ENCODE data around the gene COX7B2.

Gene COX7B2, protein sequence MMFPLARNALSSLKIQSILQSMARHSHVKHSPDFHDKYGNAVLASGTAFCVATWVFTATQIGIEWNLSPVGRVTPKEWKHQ

DNA sequence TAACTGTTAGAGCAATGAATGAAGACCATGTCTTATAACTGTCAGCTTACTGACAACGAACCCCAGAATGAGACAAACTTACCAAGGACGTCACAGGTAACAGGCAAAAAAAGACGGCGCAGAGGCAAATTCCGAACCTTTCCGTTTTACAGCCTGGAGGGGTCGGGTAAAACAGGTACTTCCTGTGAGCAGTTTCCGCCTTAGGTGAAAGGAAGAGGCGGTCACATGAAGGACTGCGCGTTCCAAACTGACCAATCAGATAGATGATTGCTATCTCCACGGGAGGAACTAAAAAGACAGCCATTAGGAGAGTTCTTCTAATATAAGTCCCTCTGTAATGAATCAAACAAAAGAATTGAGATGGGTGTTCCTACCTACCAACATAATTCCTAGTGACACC, at the start of gene COX7B2:
Gene COX7B2, minus strand, starts transcription at position 168 of the 400 bp plus-strand sequence. CDS start 174,053 bp downstream, outside the sequence.
- no peak for DNase-seq

GRCh38 chr4:46956451-46956850, 47.4 kb upstream of the COX7B2 start:
- DNase-seq, result no peak

GRCh38 chr4:46955601-46956000, 46.6 kb upstream of the COX7B2 start:
- DNase-seq, result no peak

DNA sequence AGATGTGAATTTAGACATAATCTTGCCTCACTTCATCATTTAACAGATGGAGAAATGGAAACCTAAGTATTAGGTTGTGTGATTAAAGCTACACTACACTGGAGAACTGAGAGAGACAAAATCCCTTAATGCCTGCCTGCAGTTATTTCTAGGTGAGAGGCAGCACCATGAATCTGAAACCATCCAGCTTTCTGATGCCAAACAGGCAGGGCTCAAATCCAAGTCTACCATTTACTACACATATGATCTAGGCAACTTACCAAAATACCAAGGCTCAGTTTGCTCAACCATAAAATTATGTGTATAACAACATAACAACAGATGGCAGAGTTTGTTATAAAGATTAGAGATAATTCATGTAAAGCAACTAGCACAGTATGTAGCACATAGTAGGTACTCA, 45.6 kb upstream of the COX7B2 start:
- DNase-seq, result no peak

DNA sequence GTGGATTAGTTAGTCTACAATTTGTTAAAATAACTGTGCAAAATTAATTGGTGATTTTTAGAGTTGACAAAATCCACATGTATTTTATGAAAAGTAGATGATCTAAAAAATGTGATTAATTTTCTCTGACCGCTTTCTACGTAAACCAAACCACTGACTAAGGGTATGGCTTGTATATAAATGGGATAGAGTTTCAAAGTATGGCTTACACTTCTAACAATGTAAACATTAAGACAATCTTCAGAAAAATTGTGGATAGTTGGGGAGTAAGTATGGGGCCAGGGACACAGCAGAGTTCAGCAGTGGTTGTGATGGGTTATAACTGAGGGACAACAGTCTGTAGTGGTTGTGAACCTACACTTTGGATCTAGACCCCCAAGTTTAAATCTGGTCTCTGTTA, 44.5 kb upstream of the COX7B2 start:
- no peak for DNase-seq

DNA sequence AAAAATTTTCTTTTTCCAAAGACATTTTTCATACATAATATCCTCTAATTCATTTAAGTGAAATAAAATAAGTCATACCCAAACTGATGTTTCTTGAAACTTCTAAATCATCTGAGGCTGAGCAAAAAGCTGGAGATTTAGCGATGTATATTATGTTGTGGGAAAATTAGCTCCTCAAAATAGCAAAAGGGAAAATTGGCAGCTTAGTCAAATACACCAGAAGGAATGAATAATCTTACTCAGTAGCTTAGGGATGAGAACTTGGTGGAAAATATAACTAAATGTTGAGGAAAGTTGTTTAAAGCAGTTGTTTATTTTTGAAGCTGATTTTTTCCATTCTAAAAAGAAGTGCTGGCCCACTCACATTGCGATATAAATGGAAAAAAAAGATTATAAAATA, 43.4 kb upstream of the COX7B2 start:
- no peak for DNase-seq

GRCh38 chr4:46950826-46951225, 41.8 kb upstream of the COX7B2 start:
- DNase-seq, result no peak

- no peak for DNase-seq
Observed at GRCh38 chr4:46949822-46950221, 40.8 kb upstream of the COX7B2 start.

DNA sequence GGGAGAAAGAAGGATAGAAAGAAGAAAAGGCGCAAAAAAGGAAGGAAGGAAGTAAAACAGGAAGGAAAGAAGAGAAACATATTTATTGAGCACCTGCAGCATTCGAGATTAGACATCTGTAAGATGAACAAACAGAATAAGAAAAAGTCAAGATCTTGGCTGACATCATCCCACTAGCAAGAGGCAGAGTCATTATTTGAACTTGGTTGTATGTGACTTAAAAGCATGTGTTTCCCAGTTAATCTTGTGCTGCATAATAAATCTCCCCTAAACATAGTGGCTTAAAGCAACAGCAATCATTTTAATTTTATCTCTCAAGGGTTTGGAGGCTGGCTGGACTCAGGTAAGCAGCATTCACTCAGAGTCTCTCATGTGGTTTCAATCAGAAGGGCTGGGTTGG, 38.5 kb upstream of the COX7B2 start:
- no peak for DNase-seq

- DNase-seq, result no peak
Observed at GRCh38 chr4:46946919-46947536, 38.0 kb upstream of the COX7B2 start.

GRCh38 chr4:46945062-46945461, 36.0 kb upstream of the COX7B2 start:
- no peak for DNase-seq

DNA sequence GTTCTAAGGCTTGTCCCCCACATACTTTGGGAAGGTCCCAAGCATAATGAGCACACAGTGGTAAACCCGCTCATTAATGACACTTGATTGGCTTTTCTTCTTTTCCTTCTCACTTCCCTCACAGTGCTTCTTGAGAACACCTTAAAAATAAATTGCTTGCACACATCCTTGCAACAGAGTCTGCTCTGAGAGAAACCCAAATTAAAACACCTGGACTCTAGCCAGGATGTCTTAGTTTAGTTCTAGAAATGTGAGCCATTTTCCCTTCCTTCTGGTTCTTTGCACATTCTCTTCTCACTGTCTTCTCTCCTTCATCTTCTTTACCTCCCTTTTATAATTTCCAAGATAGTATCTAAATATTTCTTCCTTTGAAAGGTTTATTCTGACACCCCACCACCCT, 35.3 kb upstream of the COX7B2 start:
- no peak for DNase-seq

GRCh38 chr4:46937493-46937892, 28.4 kb upstream of the COX7B2 start:
- no peak for DNase-seq

DNA sequence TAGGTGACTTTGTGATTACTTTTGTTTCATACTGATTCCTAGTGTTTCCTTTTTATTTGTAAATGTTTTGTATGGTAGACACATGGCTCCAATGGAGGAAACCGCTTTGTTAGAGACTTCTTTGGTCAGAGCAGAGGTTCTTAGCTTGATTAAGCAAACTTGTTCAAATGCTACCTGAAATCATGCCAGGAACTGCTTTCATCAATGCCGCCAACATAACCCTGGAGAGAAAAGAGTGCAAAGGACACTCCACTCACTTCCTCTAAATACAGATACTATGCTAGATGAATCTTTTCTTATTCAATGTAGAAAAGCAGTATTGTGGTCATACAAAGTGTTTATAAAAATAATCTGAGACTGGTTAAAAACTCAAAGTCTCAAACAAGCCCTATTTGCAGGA, 25.7 kb upstream of the COX7B2 start:
- no peak for DNase-seq

- no peak for DNase-seq
Observed at GRCh38 chr4:46933686-46934085, 24.6 kb upstream of the COX7B2 start.

DNA sequence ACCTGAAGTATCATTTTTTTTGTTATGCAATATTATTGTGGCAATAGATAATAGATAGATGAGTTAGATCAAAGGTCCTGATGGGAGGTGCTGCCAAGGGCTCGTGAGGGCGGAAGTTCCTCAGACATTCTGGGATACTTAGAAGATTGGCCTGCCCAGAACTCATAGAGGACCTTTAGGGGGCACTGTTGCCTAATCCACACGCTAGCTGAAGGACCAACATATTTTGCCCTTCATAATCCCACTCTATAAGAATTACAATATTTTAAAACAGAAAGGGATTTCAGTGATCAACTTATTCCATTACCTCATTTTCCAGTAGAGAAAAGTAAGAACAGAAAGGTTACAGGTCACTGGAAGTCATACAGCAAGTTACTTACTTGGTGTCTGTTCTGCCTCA, 22.9 kb upstream of the COX7B2 start:
- DNase-seq, result no peak

DNA sequence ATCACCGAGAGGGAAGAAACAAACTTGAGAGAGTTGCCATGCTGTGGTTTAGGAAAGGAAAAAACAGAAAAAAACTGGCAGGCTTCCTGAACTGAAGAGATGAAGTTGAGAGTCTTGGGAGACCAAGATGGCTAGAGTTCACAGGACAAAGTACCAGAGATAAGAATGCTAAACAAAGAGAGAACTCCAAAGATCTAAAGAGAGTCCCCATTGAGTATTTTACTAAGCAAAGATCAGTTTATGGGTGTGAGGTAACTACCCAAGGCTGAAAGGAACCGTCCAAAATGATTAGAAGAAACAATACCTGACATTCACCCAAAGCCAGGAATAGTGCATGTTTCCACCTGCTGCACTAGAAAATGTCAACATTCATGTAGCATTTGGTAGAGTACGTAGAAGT, 21.8 kb upstream of the COX7B2 start:
- no peak for DNase-seq

- no peak for DNase-seq
Observed at GRCh38 chr4:46927201-46927600, 18.2 kb upstream of the COX7B2 start.

- no peak for DNase-seq
Observed at GRCh38 chr4:46924789-46925529, 15.9 kb upstream of the COX7B2 start.

DNA sequence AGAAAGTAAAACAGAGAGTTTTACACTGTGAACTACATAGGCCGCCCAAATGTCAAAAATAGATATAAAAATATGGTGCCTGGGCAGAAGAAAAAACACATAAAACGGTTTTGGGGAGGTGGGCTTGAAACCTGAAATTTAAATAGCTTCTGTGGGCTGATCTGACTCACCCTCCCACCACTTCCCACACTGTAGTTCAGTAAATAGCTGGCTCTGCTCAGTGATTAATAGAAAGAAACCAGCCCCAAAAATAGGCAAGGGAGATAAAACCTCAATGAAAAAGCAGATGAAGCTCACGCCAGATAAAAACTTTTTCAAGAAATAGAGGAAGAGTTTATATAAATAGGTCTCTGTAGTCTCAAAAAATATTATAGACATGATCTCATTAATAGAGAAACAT, 13.2 kb upstream of the COX7B2 start:
- DNase-seq, result no peak

- no peak for DNase-seq
Observed at GRCh38 chr4:46908148-46908547, 897 bp downstream of the COX7B2 start.

DNA sequence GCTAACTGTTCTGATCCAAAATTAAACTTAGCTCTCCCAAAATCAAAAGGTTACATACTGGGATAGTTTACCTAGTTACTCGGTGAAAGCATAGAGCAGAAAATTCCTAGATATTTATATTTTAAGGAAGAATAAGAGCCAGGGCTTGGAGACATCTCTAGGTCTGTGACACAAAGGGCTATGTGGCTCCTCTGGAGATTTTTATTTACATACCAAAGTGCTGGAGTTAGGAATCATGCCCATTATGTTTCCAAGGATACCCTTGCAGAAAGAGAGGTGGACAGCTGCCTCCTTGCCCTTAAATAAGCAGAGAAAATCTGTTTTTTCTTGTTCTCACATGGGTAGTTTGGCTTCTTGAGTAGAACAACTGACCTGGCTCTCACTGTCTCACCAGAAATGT, 9.0 kb downstream of the COX7B2 start:
- no peak for DNase-seq

DNA sequence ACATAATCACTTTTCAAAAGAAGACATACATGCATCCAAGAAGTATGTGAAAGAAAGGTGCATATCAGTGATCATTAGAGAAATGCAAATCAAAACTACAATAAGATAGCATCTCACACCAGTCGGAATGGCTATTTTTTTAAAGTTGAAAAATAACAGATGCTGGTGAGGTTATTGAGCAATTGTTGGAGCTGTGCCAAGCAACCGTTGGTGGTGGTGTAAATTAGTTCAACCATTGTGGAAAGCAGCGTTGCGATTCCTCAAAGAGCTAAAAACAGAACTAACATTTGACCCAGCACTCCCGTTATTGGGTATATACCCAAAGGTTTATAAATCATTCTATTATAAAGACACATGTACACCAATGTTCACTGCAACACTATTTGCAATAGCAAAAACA, 14.2 kb downstream of the COX7B2 start:
- DNase-seq, result no peak

DNA sequence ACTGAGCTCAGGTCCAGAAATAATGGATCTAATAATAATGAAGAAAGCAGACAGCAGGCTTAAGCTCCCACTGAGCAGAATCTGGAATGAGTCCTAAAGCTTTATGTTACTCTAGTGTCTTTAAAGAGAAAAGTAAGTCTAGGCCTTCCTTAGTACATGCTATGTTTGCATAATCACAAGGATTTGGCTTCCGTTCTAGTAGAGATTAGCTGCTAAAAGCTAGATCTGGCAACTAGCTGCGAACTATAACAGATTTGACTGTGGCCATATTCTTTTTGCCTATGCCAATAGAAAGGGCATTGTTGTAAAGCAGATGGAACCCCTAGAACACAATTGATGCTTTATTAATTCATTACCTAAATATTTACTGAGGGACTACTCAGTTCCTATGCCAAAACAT, 19.0 kb downstream of the COX7B2 start:
- DNase-seq, result no peak

- DNase-seq, result no peak
Observed at GRCh38 chr4:46889410-46889809, 19.6 kb downstream of the COX7B2 start.

Data from stimulated activated CD4-positive, alpha-beta T cell treated with anti-CD3 and anti-CD28 coated beads, Interleukin-4, amount 100 ng/mL, for 1 hour (primary cell).